Gastroesophageal sphincter (tissue), 4 donors: ENCODE data around the gene HIVEP3. TPM values are rescaled to one million over a fixed set of nuclear protein-coding genes. Genes with fewer than 3 reads are reported as not detected.
A peak's percentile ranks its signal among the peaks of the same experiment; 100 is the strongest.

Experiments
- ATAC-seq: fragments of 150-250 bp; one replicate; pipeline ENCODE4 v1.9.1; 2016; ENCODE audit warnings: mild to moderate bottlenecking, moderate library complexity
- H3K27ac ChIP-seq, 4 donors: fragments of 200-600 bp; sonication (generic) in 3 of 4; 1 replicate in 3 of 4; 2 replicates in 1 of 4; pipeline ENCODE4 v1.5.1; 2016 to 2019
- H3K27me3 ChIP-seq: fragments of 200-600 bp; sonication (generic); one replicate; pipeline ENCODE4 v1.5.1; 2019
- H3K36me3 ChIP-seq, 2 donors: fragments of 200-600 bp; sonication (generic); one replicate each; pipeline ENCODE4 v1.5.1; 2019; ENCODE audit warnings: control low read depth in 1 of 2
- H3K4me1 ChIP-seq, 3 donors: fragments of 200-600 bp; sonication (generic); 1 replicate in 2 of 3; 2 replicates in 1 of 3; pipeline ENCODE4 v1.5.1; 2016 to 2019; ENCODE audit warnings: control low read depth in 2 of 3
- H3K4me3 ChIP-seq, 2 donors: fragments of 200-600 bp; sonication (generic); one replicate each; pipeline ENCODE4 v1.5.1; 2019; ENCODE audit warnings: mild to moderate bottlenecking in 1 of 2, moderate library complexity in 1 of 2
- H3K9me3 ChIP-seq, 3 donors: fragments of 200-600 bp; sonication (generic); one replicate each; pipeline ENCODE4 v1.5.1; 2017 to 2019; ENCODE audit warnings: control low read depth in 2 of 3
- CTCF ChIP-seq, 4 experiments: fragments of 200-600 bp in 2 of 4; fragments of 450-650 bp in 2 of 4; sonication (generic) in 1 of 4; IDR thresholded peaks; one replicate each; pipeline ENCODE4 v1.5.1; 2017 to 2019; ENCODE audit warnings: antibody characterized with exemption in 4 of 4, mild to moderate bottlenecking in 2 of 4, moderate library complexity in 2 of 4
- EP300 ChIP-seq: sonication (generic); formaldehyde crosslinking; IDR thresholded peaks from one replicate; pipeline ENCODE4 v1.6.1; 2017; ENCODE audit warnings: antibody characterized with exemption, mild to moderate bottlenecking
- POLR2A ChIP-seq, 2 donors: fragments of 450-650 bp; IDR thresholded peaks; one replicate each; pipeline ENCODE4 v1.6.1; 2017; ENCODE audit warnings: antibody characterized with exemption in 2 of 2, mild to moderate bottlenecking in 2 of 2, moderate library complexity in 1 of 2
- POLR2AphosphoS5 ChIP-seq: sonication (generic); formaldehyde crosslinking; IDR thresholded peaks from one replicate; pipeline ENCODE4 v1.6.1; 2017; ENCODE audit warnings: antibody characterized with exemption
- WGBS, 2 donors: methylation state at CpG; one replicate each; pipeline ENCODE4 v1.1.5; 2018; ENCODE audit warnings: low coverage in 1 of 2; 5-methylcytosine and 5-hydroxymethylcytosine counted together
- total RNA-seq, 4 donors: library from RNA; depleted of rRNA; stranded (reverse); fragments of >200 nt; gene quantifications; one replicate each; pipeline ENCODE4 v1.1.0, GENCODE V29; 2016

HIVEP3 gene
- total RNA-seq, 4 donors from 2014 or later, result 1.9 to 3.8 (median 2.8) TPM

GRCh38 chr1:41678111-41678878, 240.4 kb downstream of the HIVEP3 start:
- H3K9me3 ChIP-seq, result no peaks in the 10 kb centered on the region
- ATAC-seq, result peak; percentile 67
- H3K4me1 ChIP-seq, result peaks cover 0 to 16% (median 0%) of the 10 kb centered on the region in 3 donors
- no peak overlapping the region for H3K4me3 ChIP-seq
- WGBS, 2 donors, result 62% methylated on average over 3 of the region's 13 CpGs; no CpG with 5 or more reads in 1 of the 2 donors
- no peaks in the 10 kb centered on the region for H3K27me3 ChIP-seq
- no peaks in the 10 kb centered on the region for H3K36me3 ChIP-seq
- peak overlapping the region in 3 of 4 donors; percentile 15 to 38 (median 17) for H3K27ac ChIP-seq
- TF ChIP-seq EP300, result no peak
- no peak for TF ChIP-seq POLR2A (IDR thresholded peaks at IDR 0.05)
- TF ChIP-seq POLR2AphosphoS5, result no peak
- no peak for TF ChIP-seq CTCF (IDR thresholded peaks at IDR 0.05)

- 50% methylated on average over 2 of the region's 7 CpGs; no CpG with 5 or more reads in 1 of the 2 donors for WGBS, 2 donors
- Histone ChIP-seq H3K27ac (peak overlapping the region in 3 of 4 donors; percentile 11 to 38 (median 15)), H3K4me3 (no peak overlapping the region)
Measured at GRCh38 chr1:41677620-41678019, 241.1 kb downstream of the HIVEP3 start.

GRCh38 chr1:41675401-41675800, 243.3 kb downstream of the HIVEP3 start:
- Histone ChIP-seq H3K27ac (no peak overlapping the region), H3K27me3 (no peaks in the 10 kb centered on the region), H3K36me3 (no peaks in the 10 kb centered on the region), H3K9me3 (no peaks in the 10 kb centered on the region), H3K4me3 (no peak overlapping the region), H3K4me1 (peaks cover 0 to 19% (median 0%) of the 10 kb centered on the region in 3 donors)
- TF ChIP-seq POLR2A (IDR thresholded peaks at IDR 0.05) (no peak), POLR2AphosphoS5 (no peak), EP300 (no peak), CTCF (IDR thresholded peaks at IDR 0.05) (no peak)
- WGBS, 2 donors, result no CpG with 5 or more reads among the region's 1 CpG
- ATAC-seq, result no peak

More at GRCh38 chr1:41677620-41678019, 241.1 kb downstream of the HIVEP3 start:
- TF ChIP-seq POLR2AphosphoS5 (no peak), CTCF (IDR thresholded peaks at IDR 0.05) (no peak), EP300 (no peak), POLR2A (IDR thresholded peaks at IDR 0.05) (no peak)
- Histone ChIP-seq H3K36me3 (no peaks in the 10 kb centered on the region), H3K4me1 (peaks cover 0 to 19% (median 0%) of the 10 kb centered on the region in 3 donors), H3K9me3 (no peaks in the 10 kb centered on the region), H3K27me3 (no peaks in the 10 kb centered on the region)
- ATAC-seq, result peak; percentile 17

GRCh38 chr1:41674522-41674921, 244.2 kb downstream of the HIVEP3 start:
- no peak for TF ChIP-seq CTCF (IDR thresholded peaks at IDR 0.05)
- no peak for TF ChIP-seq POLR2AphosphoS5
- no peak for TF ChIP-seq EP300
- no peak for TF ChIP-seq POLR2A (IDR thresholded peaks at IDR 0.05)
- no peak overlapping the region for H3K4me3 ChIP-seq
- H3K4me1 ChIP-seq, result peaks cover 0 to 19% (median 0%) of the 10 kb centered on the region in 3 donors
- H3K9me3 ChIP-seq, result no peaks in the 10 kb centered on the region
- H3K36me3 ChIP-seq, result no peaks in the 10 kb centered on the region
- no peak for ATAC-seq
- no peaks in the 10 kb centered on the region for H3K27me3 ChIP-seq
- H3K27ac ChIP-seq, result no peak overlapping the region
- WGBS, 2 donors, result 53 to 79% methylated on average over 4 to 5 of the region's 10 CpGs

GRCh38 chr1:41673806-41674205, 244.9 kb downstream of the HIVEP3 start:
- H3K4me1 ChIP-seq, result peaks cover 0 to 19% (median 0%) of the 10 kb centered on the region in 3 donors
- no peaks in the 10 kb centered on the region for H3K27me3 ChIP-seq
- H3K4me3 ChIP-seq, result no peak overlapping the region
- no peak for ATAC-seq
- no peak overlapping the region for H3K27ac ChIP-seq
- TF ChIP-seq POLR2A (IDR thresholded peaks at IDR 0.05), result no peak
- TF ChIP-seq EP300, result no peak
- no peak for TF ChIP-seq POLR2AphosphoS5
- no peak for TF ChIP-seq CTCF (IDR thresholded peaks at IDR 0.05)
- 0 to 43% methylated on average over 4 to 5 of the region's 9 CpGs for WGBS, 2 donors
- no peaks in the 10 kb centered on the region for H3K9me3 ChIP-seq
- no peaks in the 10 kb centered on the region for H3K36me3 ChIP-seq
